Ovary (tissue), 10 donors: Measurements from ENCODE around the gene CRYGD. TPM values are rescaled to one million over a fixed set of nuclear protein-coding genes. Genes with fewer than 3 reads are reported as not detected.
"Not testable (repeated sequence)": the region's sequence is repeated elsewhere in the genome, so short reads cannot be mapped to it uniquely, and the experiment has no call there.

Experiments
- DNase-seq, 5 donors: peaks; one replicate each; pipeline ENCODE4 v3.0.0-alpha.2; 2019 to 2020
- H3K27ac ChIP-seq, 2 donors: fragments of 200-600 bp; one replicate each; pipeline versions ENCODE4 v1.5.1 to v1.8.0; 2019 to 2022
- H3K27me3 ChIP-seq: fragments of 200-600 bp; one replicate; pipeline ENCODE4 v1.8.0; 2022
- H3K36me3 ChIP-seq: fragments of 200-600 bp; sonication (generic); one replicate; pipeline ENCODE4 v1.5.1; 2019
- H3K4me1 ChIP-seq: one replicate; pipeline ENCODE4 v1.8.1; 2013; ENCODE audit warnings: mild to moderate bottlenecking, moderate library complexity; ENCODE audit not compliant: insufficient read depth
- H3K4me3 ChIP-seq: fragments of 200-600 bp; sonication (generic); one replicate; pipeline ENCODE4 v1.5.1; 2017
- H3K9me3 ChIP-seq, 2 donors: fragments of 200-600 bp in 1 of 2; sonication (generic) in 1 of 2; one replicate each; pipeline versions ENCODE4 v1.5.1 to v1.8.1; 2013 to 2019; ENCODE audit warnings: mild to moderate bottlenecking in 1 of 2, moderate library complexity in 1 of 2
- CTCF ChIP-seq, 3 donors: fragments of 450-650 bp in 2 of 3; fragments of 200-600 bp in 1 of 3; IDR thresholded peaks; one replicate each; pipeline versions ENCODE4 v1.5.1 to v1.8.0; 2016 to 2022; ENCODE audit warnings: antibody characterized with exemption in 3 of 3, mild to moderate bottlenecking in 1 of 3
- EP300 ChIP-seq: sonication (generic); formaldehyde crosslinking; IDR thresholded peaks from one replicate; pipeline ENCODE4 v1.6.1; 2017; ENCODE audit warnings: antibody characterized with exemption
- POLR2A ChIP-seq: fragments of 450-650 bp; IDR thresholded peaks from one replicate; pipeline ENCODE4 v1.6.1; 2017; ENCODE audit warnings: antibody characterized with exemption, mild to moderate bottlenecking, moderate library complexity
- WGBS, 3 donors: extraction: QIAGEN DNeasy Blood & Tissue Kit in 1 of 3; methylation state at CpG; one replicate each; pipeline versions ENCODE4 v1.1.5 to v1.1.7; 2013 to 2017; 5-methylcytosine and 5-hydroxymethylcytosine counted together
- intact Hi-C, 4 donors: fragments of 100-400 bp; cut with DNase I; formaldehyde crosslinking; loops; one replicate each; pipeline versions ENCODE4 v1.11.0 to v1.15.1; 2022 to 2023
- long read RNA-seq, 3 donors: library from polyadenylated mRNA in 2 of 3; unstranded in 2 of 3; transcript quantifications; one replicate each; pipeline ENCODE4 v2.0.0 and lab custom pipeline, GENCODE V29; 2021 to 2026
- polyA plus RNA-seq, 2 donors: library from polyadenylated mRNA; stranded (reverse); fragments of 200-250 nt in 1 of 2; fragments of 350-450 nt in 1 of 2; fragmentation: Illumina TruSeq in 1 of 2; extraction: RNeasy Lipid Tissue Mini Kit (QIAGEN cat#74804) in 1 of 2; gene quantifications; one replicate each; pipeline ENCODE4 v1.2.3, GENCODE V29; 2013 to 2014
- total RNA-seq, 7 donors: library from RNA; depleted of rRNA in 2 of 7; stranded (reverse); fragments of >200 nt in 2 of 7; fragmentation: NEBNext Ultra II Directional in 3 of 7; extraction: Animal tissue kit (Norgen Biotek cat#: 25700) in 3 of 7; gene quantifications; one replicate each; pipeline versions ENCODE4 v1.1.0 to v1.2.4, GENCODE V29; 2016 to 2023
- donor health status: DM: no; HTN: no; CAD: no; lungs with moderate emphysema.
- donor health status: DM: no; HTN: no; CAD: no.
- donor health status: Bipolar disorder and iron deficiency.
- donor health status: DM: yes; HTN: yes; CAD: no.
- donor health status: DM: no; HTN: no; CAD: no.
- donor health status: DM: yes; HTN: yes; CAD: no.

Gene CRYGD
- total RNA-seq (1 to 10 TPM in 6 of 7 donors, not detected in 1; 1.5 to 7.3 (median 3.8) TPM), polyA plus RNA-seq (1 to 10 TPM; 2.3 to 7.0 TPM)
- long read RNA-seq, donor 1: 0 reads
- long read RNA-seq, donor 2: 0 reads
- long read RNA-seq, donor 3, partial matches to known transcripts: 3 of 6 reads
- long read RNA-seq, donor 3, other reads (novel, unspliced or antisense): 0 of 6 reads

- H3K36me3 ChIP-seq, H3K27me3 ChIP-seq, H3K9me3 ChIP-seq, H3K27ac ChIP-seq, H3K4me1 ChIP-seq, intact Hi-C loops: not testable (repeated sequence)
- WGBS, 3 donors: 5 to 10% (median 7%) methylated on average over 45 to 46 of the region's 46 CpGs
- H3K4me3 ChIP-seq: peak within 1 kb of the TSS; percentile 19
- DNase-seq: peak in 2 of 5 donors; percentile 39 to 51
Measured at GRCh38 chr2:208124013-208124715, at the start of gene CRYGD. CRYGD (minus strand) TSS chr2:208124524; CDS start chr2:208124473, 51 bp downstream.

GRCh38 chr2:208172125-208172524 is 47.8 kb upstream of the CRYGD start:
- 74 to 84% (median 75%) methylated on average over 4 of the region's 4 CpGs for WGBS, 3 donors
- TF ChIP-seq EP300 (no peak), CTCF (IDR thresholded peaks at IDR 0.05) (no peak), POLR2A (no peak)
- no peaks in the 10 kb centered on the region for H3K36me3 ChIP-seq
- DNase-seq: no peak
- intact Hi-C loops: no loop called here
- H3K9me3 ChIP-seq: no peaks in the 10 kb centered on the region
- no peaks in the 10 kb centered on the region for H3K27me3 ChIP-seq
- H3K4me3 ChIP-seq: no peak overlapping the region
- H3K27ac ChIP-seq: no peak overlapping the region
- H3K4me1 ChIP-seq: no peaks in the 10 kb centered on the region

- DNase-seq: no peak
- no peak overlapping the region for H3K4me3 ChIP-seq
- H3K36me3 ChIP-seq: no peaks in the 10 kb centered on the region
- no peaks in the 10 kb centered on the region for H3K4me1 ChIP-seq
- 82 to 83% (median 83%) methylated on average over 2 of the region's 2 CpGs for WGBS, 3 donors
- H3K27ac ChIP-seq: no peak overlapping the region
- TF ChIP-seq EP300 (no peak), POLR2A (no peak), CTCF (IDR thresholded peaks at IDR 0.05) (no peak)
- H3K27me3 ChIP-seq: no peaks in the 10 kb centered on the region
- no peaks in the 10 kb centered on the region for H3K9me3 ChIP-seq
- intact Hi-C loops: loop anchor here in 1 of 4 donors (2.0 kb wide), 1 partner anchor 14 kb away; no protein-coding TSS in a partner anchor
Measured at GRCh38 chr2:208164951-208165755, 40.8 kb upstream of the CRYGD start.

- DNase-seq: no peak
- Histone ChIP-seq H3K9me3 (no peaks in the 10 kb centered on the region), H3K4me3 (no peak within 1 kb of the TSS), H3K4me1 (no peaks in the 10 kb centered on the region), H3K27me3 (no peaks in the 10 kb centered on the region), H3K27ac (no peak within 1 kb of the TSS), H3K36me3 (no peaks in the 10 kb centered on the region)
- no peak for TF ChIP-seq CTCF (IDR thresholded peaks at IDR 0.05)
- intact Hi-C loops: no loop called here
- WGBS, 3 donors: 71 to 82% (median 81%) methylated on average over 2 of the region's 2 CpGs
Measured at GRCh38 chr2:208163489-208163888, 39.2 kb upstream of the CRYGD start, which contains the start of gene CRYGA. CRYGA (minus strand) TSS chr2:208163589; CDS start chr2:208163556, 33 bp downstream.
